K562 (cell line): ENCODE data around the gene CLCNKB. TPM values are rescaled to one million over a fixed set of nuclear protein-coding genes. Genes with fewer than 3 reads are reported as not detected.

ENCODE experiments used
- ATAC-seq: fragments of 200-7000 bp; cut with Tn5 transposase; 3 replicates; pipeline ENCODE4 v1.9.1; 2020; ENCODE audit warnings: moderate library complexity
- BruUV-seq: library from RNA; stranded (reverse); fragments of 400-500 nt; replicated peaks from 2 replicates; lab custom pipeline; 2021; lab: Mats Ljungman, UMichigan
- CTCF ChIA-PET: fragments of 300-600 bp; formaldehyde crosslinking; extraction: SDS; loops from one replicate; lab custom pipeline; 2021; ENCODE audit warnings: low intra/inter-chr PET ratio; lab: Yijun Ruan, JAX
- POLR2A ChIA-PET: fragments of 300-600, 350-650 bp; sonication (Branson Sonifier 250); formaldehyde crosslinking; extraction: SDS; loops from one replicate; lab custom pipeline; 2021; ENCODE audit warnings: antibody characterized with exemption, inconsistent platforms; lab: Yijun Ruan, JAX
- DNase-seq, 4 experiments: peaks; one replicate each; pipeline versions ENCODE4 v3.0.0 to v3.0.0-alpha.2; 2011 to 2018; ENCODE audit warnings: low spot score in 3 of 4, mixed read lengths in 3 of 4; ENCODE audit errors: extremely low read depth in 1 of 4
- FAIRE-seq: peaks from 2 replicates; lab custom pipeline; 2011; peaks lifted over from hg19 to GRCh38; lab: Jason Lieb, UNC
- H2AFZ ChIP-seq: 2 replicates; pipeline ENCODE4 v1.6.0; 2011; ENCODE audit warnings: low read depth, low read length, control low read depth, inconsistent platforms
- H3K27ac ChIP-seq: fragments of 200-600 bp; 3 replicates; pipeline ENCODE4 v1.8.0; 2011; ENCODE audit warnings: low read depth, mild to moderate bottlenecking, control low read depth, inconsistent platforms, low read length, moderate library complexity, mixed read lengths; ENCODE audit errors: extremely low read depth
- H3K27me3 ChIP-seq, 2 experiments: fragments of 300-600 bp in 1 of 2; 2 replicates in 1 of 2; 3 replicates in 1 of 2; pipeline versions ENCODE4 v1.6.0 to v1.8.0; 2011; ENCODE audit warnings: inconsistent platforms in 2 of 2, low read length in 2 of 2, mild to moderate bottlenecking in 1 of 2, mixed read lengths in 1 of 2, moderate library complexity in 1 of 2; ENCODE audit not compliant: control insufficient read depth in 2 of 2, insufficient read depth in 2 of 2
- H3K36me3 ChIP-seq: fragments of 300-600 bp; 3 replicates; pipeline ENCODE4 v1.8.0; 2011; ENCODE audit warnings: mild to moderate bottlenecking, low read length, inconsistent platforms; ENCODE audit not compliant: control insufficient read depth, insufficient read depth
- H3K4me1 ChIP-seq, 2 experiments: fragments of 200-600 bp in 1 of 2; replicated peaks in 1 of 2; 2 replicates in 1 of 2; 3 replicates in 1 of 2; pipeline versions ENCODE4 v1.5.1 to v1.8.0; 2011; ENCODE audit warnings: inconsistent platforms in 2 of 2, low read length in 2 of 2, mild to moderate bottlenecking in 1 of 2, mixed read lengths in 1 of 2, moderate library complexity in 1 of 2; ENCODE audit not compliant: control insufficient read depth in 2 of 2, insufficient read depth in 2 of 2
- H3K4me2 ChIP-seq: 2 replicates; pipeline ENCODE4 v1.6.1; 2011; ENCODE audit warnings: low read length, control low read depth, inconsistent platforms, mixed read lengths; ENCODE audit not compliant: insufficient read depth
- H3K4me3 ChIP-seq: fragments of 200-600 bp; sonication (generic), shearing (Covaris generic); 2 replicates; pipeline ENCODE4 v1.5.1; 2016; ENCODE audit warnings: control low read depth, inconsistent platforms
- H3K79me2 ChIP-seq: fragments of 200-600 bp; 3 replicates; pipeline ENCODE4 v1.8.0; 2011; ENCODE audit warnings: low read length, inconsistent platforms; ENCODE audit not compliant: control insufficient read depth, insufficient read depth
- H3K9ac ChIP-seq, 2 experiments: 2 replicates each; pipeline versions ENCODE4 v1.6.0 to v1.6.1; 2011; ENCODE audit warnings: low read depth in 2 of 2, low read length in 2 of 2, control low read depth in 1 of 2, inconsistent platforms in 1 of 2, mild to moderate bottlenecking in 1 of 2, mixed read lengths in 1 of 2; ENCODE audit not compliant: insufficient read depth in 1 of 2
- H3K9me1 ChIP-seq: one replicate; pipeline ENCODE4 v1.6.0; 2011; ENCODE audit warnings: inconsistent platforms, mild to moderate bottlenecking, low read length, moderate library complexity; ENCODE audit not compliant: control insufficient read depth, insufficient read depth
- H3K9me3 ChIP-seq: replicated peaks from 2 replicates; pipeline ENCODE4 v1.5.1; 2011; ENCODE audit warnings: low read depth, low read length, inconsistent platforms; ENCODE audit not compliant: control insufficient read depth, insufficient read depth
- H4K20me1 ChIP-seq: replicated peaks from 2 replicates; pipeline ENCODE4 v1.6.1; 2011; ENCODE audit warnings: low read length, inconsistent platforms, mixed read lengths; ENCODE audit not compliant: control insufficient read depth, insufficient read depth
- AFF4 ChIP-seq: sonication (generic); formaldehyde crosslinking; IDR thresholded peaks from 2 replicates; pipeline ENCODE4 v1.8.0; 2023; ENCODE audit warnings: mild to moderate bottlenecking, missing genetic modification reagents
- COPS2 ChIP-seq: fragments of 450-650 bp; conservative IDR thresholded peaks from 2 replicates; pipeline ENCODE4 v1.6.1; 2016; ENCODE audit warnings: mild to moderate bottlenecking, moderate library complexity
- HMGN3 ChIP-seq: IDR thresholded peaks from 2 replicates; pipeline ENCODE4 v1.6.1; 2011; ENCODE audit warnings: borderline replicate concordance, low read depth, mild to moderate bottlenecking, mixed read lengths, low read length; ENCODE audit not compliant: insufficient read length; ENCODE audit errors: extremely low read depth
- HSF4 ChIP-seq: fragments of 250-450 bp; sonication (Bioruptor Pico); IDR thresholded peaks from 2 replicates; pipeline ENCODE4 v2.1.2; 2022; ENCODE audit warnings: mild to moderate bottlenecking, moderate library complexity, borderline replicate concordance
- KDM2B ChIP-seq: fragments of 250-450 bp; sonication (Bioruptor Pico); IDR thresholded peaks from 2 replicates; pipeline ENCODE4 v1.8.0; 2021; ENCODE audit warnings: mild to moderate bottlenecking, moderate library complexity
- KLF6 ChIP-seq: fragments of 250-450 bp; sonication (Bioruptor Pico); IDR thresholded peaks from 2 replicates; pipeline ENCODE4 v1.4.0; 2020; ENCODE audit warnings: mild to moderate bottlenecking, moderate library complexity, borderline replicate concordance
- POLR2A ChIP-seq: fragments of 450-650 bp; conservative IDR thresholded peaks from 2 replicates; pipeline ENCODE4 v1.6.1; 2016
- RB1 ChIP-seq: fragments of 450-650 bp; IDR thresholded peaks from 2 replicates; pipeline ENCODE4 v1.6.1; 2017; ENCODE audit warnings: low read depth, mild to moderate bottlenecking
- RBM25 ChIP-seq: fragments of 200-400 bp; formaldehyde crosslinking; IDR thresholded peaks from 2 replicates; pipeline ENCODE4 v1.6.1; 2018; ENCODE audit warnings: low read length, low read depth, moderate library complexity; ENCODE audit not compliant: severe bottlenecking
- RFX5 ChIP-seq: IDR thresholded peaks from 2 replicates; pipeline ENCODE4 v1.6.1; 2011; ENCODE audit warnings: low read depth, mild to moderate bottlenecking, improper control_type of control experiment, low read length
- SAP30 ChIP-seq: fragments of 200-600 bp; sonication (generic); IDR thresholded peaks from 2 replicates; pipeline ENCODE4 v1.6.1; 2012; ENCODE audit warnings: borderline replicate concordance, low read depth, mild to moderate bottlenecking, moderate library complexity, low read length, control low read depth, inconsistent platforms; ENCODE audit not compliant: insufficient read depth, poor library complexity, severe bottlenecking
- TEAD4 ChIP-seq, 2 experiments: sonication (generic) in 1 of 2; formaldehyde crosslinking in 1 of 2; IDR thresholded peaks; 2 replicates each; pipeline versions ENCODE4 v1.6.1 to v1.8.0; 2012 to 2022; ENCODE audit warnings: borderline replicate concordance in 1 of 2, inconsistent platforms in 1 of 2, low read length in 1 of 2, mild to moderate bottlenecking in 1 of 2, missing genetic modification reagents in 1 of 2
- ZBTB49 ChIP-seq: sonication (generic); formaldehyde crosslinking; IDR thresholded peaks from 2 replicates; pipeline ENCODE4 v1.8.0; 2022; ENCODE audit warnings: missing genetic modification reagents, mild to moderate bottlenecking, borderline replicate concordance
- ZNF212 ChIP-seq: fragments of 450-650 bp; formaldehyde crosslinking; IDR thresholded peaks from 2 replicates; pipeline ENCODE4 v1.4.0; 2020; ENCODE audit warnings: mild to moderate bottlenecking
- ZNF274 ChIP-seq: IDR thresholded peaks from 2 replicates; pipeline ENCODE4 v1.6.1; 2011; ENCODE audit warnings: low read depth, mild to moderate bottlenecking, low read length, moderate library complexity, borderline replicate concordance
- ZNF780A ChIP-seq: fragments of 250-450 bp; sonication (Bioruptor Pico); IDR thresholded peaks from 2 replicates; pipeline ENCODE4 v1.5.0; 2021; ENCODE audit warnings: mild to moderate bottlenecking
- WGBS: fragments of 100-300 bp; shearing (Covaris generic); methylation state at CpG from one replicate; pipeline ENCODE4 v1.1.6; 2016; ENCODE audit warnings: low coverage, mixed read lengths; ENCODE audit not compliant: insufficient coverage; ENCODE audit errors: missing lambda C conversion rate; 5-methylcytosine and 5-hydroxymethylcytosine counted together
- in situ Hi-C: fragments of 300-500 bp; cut with MboI; formaldehyde crosslinking; loops from 4 replicates; pipeline ENCODE4 v1.15.0; 2018; ENCODE audit warnings: inconsistent platforms, mixed read lengths
- intact Hi-C: fragments of 100-400 bp; cut with micrococcal nuclease; formaldehyde crosslinking; loops from 2 replicates; pipeline ENCODE4 v1.14.2; 2022
- polyA plus RNA-seq, 8 experiments: library from polyadenylated mRNA; depleted of rRNA in 4 of 8; stranded (reverse) in 5 of 8; unstranded in 3 of 8; fragments of >200 nt; fragmentation: Nextera tagmentation in 2 of 8; fragmentation: Illumina TruSeq in 1 of 8; extraction: Ambion mirVana in 2 of 8; extraction: Trizol in 1 of 8; gene quantifications; 2 replicates each; pipeline versions ENCODE4 v1.2.1 to v1.2.3, GENCODE V29; 2011 to 2014; ENCODE audit warnings: inconsistent platforms in 1 of 8, missing spikeins in 1 of 8
- total RNA-seq, 7 experiments: library from RNA; depleted of rRNA in 6 of 7; stranded (reverse); fragments of >200 nt in 6 of 7; fragmentation: Illumina TruSeq in 2 of 7; extraction: Trizol in 2 of 7; gene quantifications; 2 replicates each; pipeline versions ENCODE4 v1.2.1 to v1.2.3, GENCODE V29; 2011 to 2021; ENCODE audit warnings: low replicate concordance in 1 of 7

The CLCNKB gene
- total and polyA plus RNA-seq, 9 of the 15 experiments (the other 6 are each of a cell fraction or from before 2014, with no cell fraction given): 0.08 to 1.7 (median 0.64) TPM

- POLR2A ChIA-PET: interaction anchor here (0.6 to 1.3 kb wide), 3 partner anchors 12 to 168 kb away, joined by 3 to 7 read pairs (median 3); no protein-coding TSS in a partner anchor
- no peak for TF ChIP-seq ZNF274
- TF ChIP-seq ZNF212: no peak
- peak; percentile 73 for TF ChIP-seq RBM25
- no peak for TF ChIP-seq HMGN3
- TF ChIP-seq TEAD4 (IDR thresholded peaks at IDR 0.05; ENCODE audit: low read length): no peak
- no peak for TF ChIP-seq TEAD4 (CRISPR knock-in tag; IDR thresholded peaks at IDR 0.05; ENCODE audit: borderline replicate concordance)
- no peak for TF ChIP-seq KDM2B (CRISPR knock-in tag)
- TF ChIP-seq KLF6 (CRISPR knock-in tag): no peak
- no peak for TF ChIP-seq SAP30
- no peak for TF ChIP-seq ZNF780A (CRISPR knock-in tag)
- no peak for TF ChIP-seq RB1
- no peak for TF ChIP-seq RFX5
- no peak for TF ChIP-seq POLR2A
- no peak for TF ChIP-seq ZBTB49 (CRISPR knock-in tag)
- no peak for TF ChIP-seq AFF4 (CRISPR knock-in tag)
- TF ChIP-seq HSF4 (CRISPR knock-in tag): no peak
- TF ChIP-seq COPS2: no peak
Measured at GRCh38 chr1:15997637-15998280, 45.8 kb upstream of the CLCNKB start.

More at GRCh38 chr1:15997637-15998280, 45.8 kb upstream of the CLCNKB start:
- in situ Hi-C loops (no loop called here), intact Hi-C loops (no loop called here)
- H3K4me3 ChIP-seq: no peak overlapping the region
- H3K9me3 ChIP-seq: no peaks in the 10 kb centered on the region
- H2AFZ ChIP-seq: no peak overlapping the region
- WGBS: 13% methylated on average over 9 of the region's 9 CpGs
- H3K79me2 ChIP-seq: no peaks in the 10 kb centered on the region
- DNase-seq (no peak), FAIRE-seq (no peak), ATAC-seq (no peak)
- H3K4me2 ChIP-seq: no peak overlapping the region
- no TSS peak for BruUV-seq
- peaks cover 15 to 34% of the 10 kb centered on the region in 2 experiments; a peak in 3 of 5 replicates for H3K27me3 ChIP-seq
- no peaks in the 10 kb centered on the region for H3K36me3 ChIP-seq
- 0 out of 4 replicates have a peak overlapping the region, but pooled peaks of 1 of the 2 experiments have one; percentile 12 for H3K9ac ChIP-seq
- H3K27ac ChIP-seq: no peak overlapping the region
- no peaks in the 10 kb centered on the region for H4K20me1 ChIP-seq
- H3K9me1 ChIP-seq: no peaks in the 10 kb centered on the region
- H3K4me1 ChIP-seq: peaks cover 0 to 20% of the 10 kb centered on the region in 2 experiments; a peak in 2 of 5 replicates
- CTCF ChIA-PET: no interaction called here
